HUES6 (cell line): ENCODE measurements around the gene CREB3L4.

ENCODE experiments used
- H3K27ac ChIP-seq: 2 replicates; pipeline ENCODE4 v1.7.0; 2013; ENCODE audit warnings: low read depth, mild to moderate bottlenecking, low read length, inconsistent platforms
- H3K27me3 ChIP-seq: 2 replicates; pipeline ENCODE4 v1.6.1; 2013; ENCODE audit warnings: low read length; ENCODE audit not compliant: control insufficient read depth, insufficient read depth
- H3K36me3 ChIP-seq: 2 replicates; pipeline ENCODE4 v1.6.1; 2013; ENCODE audit warnings: low read length; ENCODE audit not compliant: control insufficient read depth, insufficient read depth
- H3K4me1 ChIP-seq: 2 replicates; pipeline ENCODE4 v1.6.1; 2013; ENCODE audit warnings: low read length; ENCODE audit not compliant: control insufficient read depth, insufficient read depth
- H3K4me3 ChIP-seq: 2 replicates; pipeline ENCODE4 v1.5.1; 2013; ENCODE audit warnings: low read depth, low read length
- H3K9ac ChIP-seq: one replicate; pipeline ENCODE4 v1.6.1; 2013; ENCODE audit warnings: mild to moderate bottlenecking, low read length
- H3K9me3 ChIP-seq: 2 replicates; pipeline ENCODE4 v1.6.1; 2013; ENCODE audit warnings: low read depth, low read length; ENCODE audit not compliant: control insufficient read depth, insufficient read depth

CREB3L4 gene

GRCh38 chr1:153928791-153929341 lies 38.8 kb upstream of the CREB3L4 start:
- no peak overlapping the region for H3K4me3 ChIP-seq
- H3K4me1 ChIP-seq: no peaks in the 10 kb centered on the region
- peaks cover 42% of the 10 kb centered on the region for H3K36me3 ChIP-seq
- H3K9ac ChIP-seq: no peak overlapping the region
- H3K27me3 ChIP-seq: no peaks in the 10 kb centered on the region
- H3K9me3 ChIP-seq: no peaks in the 10 kb centered on the region
- no peak overlapping the region for H3K27ac ChIP-seq

- Histone ChIP-seq H3K9me3 (no peaks in the 10 kb centered on the region), H3K4me1 (no peaks in the 10 kb centered on the region), H3K4me3 (no peak overlapping the region), H3K9ac (no peak overlapping the region), H3K27ac (no peak overlapping the region), H3K27me3 (no peaks in the 10 kb centered on the region), H3K36me3 (peaks cover 48% of the 10 kb centered on the region)
These were observed 38.3 kb upstream of the CREB3L4 start for GRCh38 chr1:153929426-153929825.

- no peak overlapping the region for H3K27ac ChIP-seq
- H3K4me1 ChIP-seq: no peaks in the 10 kb centered on the region
- no peaks in the 10 kb centered on the region for H3K27me3 ChIP-seq
- H3K4me3 ChIP-seq: no peak overlapping the region
- H3K36me3 ChIP-seq: peaks cover 56% of the 10 kb centered on the region
- H3K9ac ChIP-seq: no peak overlapping the region
- H3K9me3 ChIP-seq: no peaks in the 10 kb centered on the region
These were observed 37.4 kb upstream of the CREB3L4 start for GRCh38 chr1:153929981-153930948.

GRCh38 chr1:153932156-153933131 lies 35.3 kb upstream of the CREB3L4 start:
- no peaks in the 10 kb centered on the region for H3K4me1 ChIP-seq
- H3K27me3 ChIP-seq: no peaks in the 10 kb centered on the region
- H3K36me3 ChIP-seq: peaks cover 76% of the 10 kb centered on the region
- no peak overlapping the region for H3K27ac ChIP-seq
- no peaks in the 10 kb centered on the region for H3K9me3 ChIP-seq
- H3K9ac ChIP-seq: no peak overlapping the region
- H3K4me3 ChIP-seq: no peak overlapping the region

- Histone ChIP-seq H3K4me1 (no peaks in the 10 kb centered on the region), H3K27me3 (no peaks in the 10 kb centered on the region), H3K9me3 (no peaks in the 10 kb centered on the region), H3K4me3 (no peak overlapping the region), H3K27ac (no peak overlapping the region), H3K36me3 (peaks cover 82% of the 10 kb centered on the region), H3K9ac (no peak overlapping the region)
These were observed 34.3 kb upstream of the CREB3L4 start for GRCh38 chr1:153933430-153933829.

GRCh38 chr1:153933955-153934354 lies 33.7 kb upstream of the CREB3L4 start:
- Histone ChIP-seq H3K9me3 (no peaks in the 10 kb centered on the region), H3K9ac (no peak overlapping the region), H3K27ac (no peak overlapping the region), H3K4me3 (no peak overlapping the region), H3K36me3 (peaks cover 85% of the 10 kb centered on the region), H3K27me3 (no peaks in the 10 kb centered on the region), H3K4me1 (no peaks in the 10 kb centered on the region)

GRCh38 chr1:153934746-153935145 lies 33.0 kb upstream of the CREB3L4 start:
- H3K9ac ChIP-seq: no peak overlapping the region
- no peaks in the 10 kb centered on the region for H3K27me3 ChIP-seq
- peaks cover 87% of the 10 kb centered on the region for H3K36me3 ChIP-seq
- H3K4me1 ChIP-seq: no peaks in the 10 kb centered on the region
- H3K4me3 ChIP-seq: no peak overlapping the region
- no peaks in the 10 kb centered on the region for H3K9me3 ChIP-seq
- H3K27ac ChIP-seq: no peak overlapping the region

- Histone ChIP-seq H3K9me3 (no peaks in the 10 kb centered on the region), H3K4me3 (no peak overlapping the region), H3K4me1 (no peaks in the 10 kb centered on the region), H3K27ac (no peak overlapping the region), H3K9ac (no peak overlapping the region), H3K27me3 (no peaks in the 10 kb centered on the region), H3K36me3 (peaks cover 87% of the 10 kb centered on the region)
These were observed 31.5 kb upstream of the CREB3L4 start for GRCh38 chr1:153936011-153936802.

- Histone ChIP-seq H3K4me3 (no peak overlapping the region), H3K27ac (no peak overlapping the region), H3K4me1 (no peaks in the 10 kb centered on the region), H3K27me3 (no peaks in the 10 kb centered on the region), H3K36me3 (peaks cover 92% of the 10 kb centered on the region), H3K9ac (no peak overlapping the region), H3K9me3 (no peaks in the 10 kb centered on the region)
These were observed 30.4 kb upstream of the CREB3L4 start for GRCh38 chr1:153937331-153937730.

- H3K27me3 ChIP-seq: no peaks in the 10 kb centered on the region
- H3K9me3 ChIP-seq: no peaks in the 10 kb centered on the region
- peaks cover 90% of the 10 kb centered on the region for H3K36me3 ChIP-seq
- H3K9ac ChIP-seq: no peak overlapping the region
- H3K4me3 ChIP-seq: no peak overlapping the region
- no peak overlapping the region for H3K27ac ChIP-seq
- no peaks in the 10 kb centered on the region for H3K4me1 ChIP-seq
These were observed 28.7 kb upstream of the CREB3L4 start for GRCh38 chr1:153938996-153939395.
